GM19372 (cell line): ENCODE data around the gene CYP26B1.

Experiments
- ATAC-seq: cut with Tn5 transposase; IDR thresholded peaks from one replicate; pipeline ENCODE4 v1.9.1; 2021; ENCODE audit warnings: mild to moderate bottlenecking, low read depth, moderate library complexity; ENCODE audit not compliant: unreplicated experiment

The CYP26B1 gene, protein sequence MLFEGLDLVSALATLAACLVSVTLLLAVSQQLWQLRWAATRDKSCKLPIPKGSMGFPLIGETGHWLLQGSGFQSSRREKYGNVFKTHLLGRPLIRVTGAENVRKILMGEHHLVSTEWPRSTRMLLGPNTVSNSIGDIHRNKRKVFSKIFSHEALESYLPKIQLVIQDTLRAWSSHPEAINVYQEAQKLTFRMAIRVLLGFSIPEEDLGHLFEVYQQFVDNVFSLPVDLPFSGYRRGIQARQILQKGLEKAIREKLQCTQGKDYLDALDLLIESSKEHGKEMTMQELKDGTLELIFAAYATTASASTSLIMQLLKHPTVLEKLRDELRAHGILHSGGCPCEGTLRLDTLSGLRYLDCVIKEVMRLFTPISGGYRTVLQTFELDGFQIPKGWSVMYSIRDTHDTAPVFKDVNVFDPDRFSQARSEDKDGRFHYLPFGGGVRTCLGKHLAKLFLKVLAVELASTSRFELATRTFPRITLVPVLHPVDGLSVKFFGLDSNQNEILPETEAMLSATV

DNA sequence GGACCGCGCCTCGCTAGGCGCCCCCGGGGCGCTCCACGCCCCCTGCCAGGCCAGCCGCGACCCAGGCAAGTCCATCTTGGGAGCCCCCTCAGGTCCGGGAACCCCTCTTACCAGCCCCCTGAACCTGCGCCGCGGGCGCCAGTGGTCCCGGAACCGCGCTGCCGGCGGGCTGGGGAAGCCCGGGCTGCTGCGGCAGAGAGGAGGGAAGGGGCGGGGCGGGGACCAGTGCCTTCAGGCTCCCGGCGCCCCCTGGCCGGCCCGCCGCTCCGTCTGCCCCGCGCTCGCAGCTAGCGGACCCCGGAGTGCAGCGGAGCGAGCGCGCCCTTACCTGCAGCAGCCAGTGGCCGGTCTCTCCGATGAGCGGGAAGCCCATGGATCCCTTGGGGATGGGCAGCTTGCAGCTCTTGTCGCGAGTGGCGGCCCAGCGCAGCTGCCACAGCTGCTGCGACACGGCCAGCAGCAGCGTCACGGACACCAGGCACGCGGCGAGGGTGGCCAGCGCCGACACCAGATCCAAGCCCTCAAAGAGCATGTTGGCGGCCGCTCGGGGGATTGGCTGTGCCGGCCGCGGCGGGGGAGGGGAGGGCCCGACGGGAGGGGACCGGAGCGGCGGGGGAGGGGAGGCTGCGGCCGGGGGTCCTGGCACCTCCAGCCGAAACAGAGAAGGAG is at the start of gene CYP26B1:
Gene CYP26B1, minus strand, starts transcription at position 560 of the 669 bp plus-strand sequence. Its CDS starts 28 bp downstream, at position 532.
- ATAC-seq, result no peak

DNA sequence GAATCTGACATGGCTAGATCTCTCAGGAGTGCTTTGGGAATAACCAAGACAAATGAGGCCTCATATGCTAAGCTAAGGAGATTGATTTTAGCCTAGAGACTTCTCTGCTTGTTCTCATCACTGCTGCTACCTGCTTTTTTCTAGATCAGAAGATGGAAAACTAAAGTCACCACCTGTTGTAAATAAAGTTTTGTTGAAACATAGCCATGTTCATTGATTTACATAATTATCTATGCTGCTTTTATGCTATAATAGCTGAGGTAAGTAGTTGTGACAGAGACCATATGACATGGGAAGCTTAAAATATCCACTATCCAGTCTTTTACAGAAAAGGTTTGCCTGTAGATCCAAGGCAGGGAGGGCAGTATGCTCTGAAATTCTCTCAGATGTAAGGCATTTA is 46.1 kb upstream of the CYP26B1 start:
- ATAC-seq, result no peak

DNA sequence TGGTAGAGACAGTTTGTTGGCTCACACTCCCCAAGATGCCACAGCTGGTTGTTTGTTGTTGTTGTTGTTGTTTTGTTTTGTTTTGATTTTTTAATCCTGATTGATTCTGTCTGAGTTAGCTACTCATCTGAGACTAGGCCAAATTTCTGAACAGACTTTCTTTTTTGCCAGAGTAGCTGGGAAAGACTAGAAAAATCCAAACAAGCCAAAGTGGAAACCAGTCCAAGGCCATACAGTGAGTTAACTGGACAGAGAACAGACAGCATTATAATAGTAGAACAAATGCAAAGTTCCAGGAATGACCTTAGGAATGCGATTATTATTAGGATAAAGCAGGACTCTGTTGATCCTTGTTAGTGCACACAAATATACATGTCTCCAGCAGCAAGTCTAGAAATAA is 43.8 kb upstream of the CYP26B1 start:
- no peak for ATAC-seq

DNA sequence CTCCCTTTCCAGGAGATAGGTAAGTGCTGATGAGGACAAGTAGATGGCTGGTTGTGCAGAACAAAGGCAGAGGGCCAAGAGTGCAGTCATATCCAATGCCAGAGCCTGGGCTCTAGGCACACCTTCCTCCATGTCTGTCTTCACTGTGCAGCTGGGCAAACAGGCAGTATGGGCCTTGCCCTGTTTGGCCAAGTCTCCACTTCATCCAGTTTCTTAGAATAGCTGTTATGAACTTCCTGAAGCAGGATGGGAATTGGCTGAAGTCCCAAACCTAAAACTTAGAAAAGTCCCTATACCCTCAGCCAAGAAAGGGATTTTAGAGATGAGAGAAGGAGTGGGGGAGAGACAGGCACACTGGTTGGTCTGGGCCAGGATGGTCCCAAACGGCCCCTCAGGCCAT is 37.5 kb upstream of the CYP26B1 start:
- ATAC-seq, result no peak

DNA sequence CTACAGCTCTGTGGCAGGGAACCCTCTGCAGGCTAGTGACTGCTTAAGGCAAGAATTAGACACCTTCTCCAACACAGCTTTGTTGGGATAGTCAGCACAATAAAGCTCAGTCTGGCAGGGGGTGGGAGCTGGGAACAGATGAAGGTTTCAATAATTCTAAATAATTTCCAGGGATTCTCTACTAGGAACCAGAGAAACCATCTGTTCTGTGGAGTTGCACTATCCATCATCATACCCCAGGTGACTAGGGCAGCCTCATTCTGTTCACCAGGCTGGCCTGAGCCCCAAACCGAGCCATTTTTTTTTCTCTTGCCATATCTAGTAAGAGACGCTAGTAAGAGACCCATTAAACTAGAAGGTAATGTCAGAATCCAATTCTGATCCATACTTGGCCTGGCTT is 35.8 kb upstream of the CYP26B1 start:
- no peak for ATAC-seq

DNA sequence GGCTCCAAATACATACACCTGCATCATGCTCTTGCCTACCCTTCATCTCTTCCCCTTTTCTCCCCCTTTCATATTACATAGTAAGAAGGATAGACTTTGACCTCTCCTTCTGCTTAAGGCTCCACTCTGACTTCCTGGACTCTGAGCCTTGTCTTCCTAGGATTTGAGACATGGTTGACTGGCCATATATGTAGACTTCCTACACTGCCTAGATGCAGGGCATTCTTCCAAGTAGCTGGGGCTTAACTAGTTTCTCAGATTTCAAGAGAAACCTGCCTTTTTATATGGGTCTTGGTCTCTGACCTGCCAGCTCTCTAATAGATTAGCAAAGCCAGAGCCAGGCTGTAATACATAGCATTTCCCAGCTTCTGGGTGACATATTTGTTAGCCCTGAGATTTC is 35.4 kb upstream of the CYP26B1 start:
- no peak for ATAC-seq

DNA sequence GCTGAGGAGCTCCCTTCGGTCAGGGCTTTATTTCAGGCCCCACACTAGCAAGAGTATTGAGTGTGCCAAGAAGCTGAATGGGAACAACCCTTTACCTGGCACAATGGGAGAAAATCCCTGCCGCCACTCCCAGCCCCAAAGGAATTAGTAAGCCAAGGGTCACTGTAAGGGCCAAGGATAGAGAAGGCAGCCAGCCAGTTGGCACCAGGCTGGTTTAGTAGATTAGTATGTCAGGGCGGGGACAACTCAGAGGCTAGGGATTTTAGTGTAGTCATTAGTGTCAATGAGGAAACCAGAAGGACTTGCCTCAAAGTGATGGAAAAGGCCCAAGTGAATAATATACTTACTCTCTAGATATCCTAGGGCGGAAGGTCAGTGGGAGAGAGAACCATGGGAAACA is 34.9 kb upstream of the CYP26B1 start:
- no peak for ATAC-seq

DNA sequence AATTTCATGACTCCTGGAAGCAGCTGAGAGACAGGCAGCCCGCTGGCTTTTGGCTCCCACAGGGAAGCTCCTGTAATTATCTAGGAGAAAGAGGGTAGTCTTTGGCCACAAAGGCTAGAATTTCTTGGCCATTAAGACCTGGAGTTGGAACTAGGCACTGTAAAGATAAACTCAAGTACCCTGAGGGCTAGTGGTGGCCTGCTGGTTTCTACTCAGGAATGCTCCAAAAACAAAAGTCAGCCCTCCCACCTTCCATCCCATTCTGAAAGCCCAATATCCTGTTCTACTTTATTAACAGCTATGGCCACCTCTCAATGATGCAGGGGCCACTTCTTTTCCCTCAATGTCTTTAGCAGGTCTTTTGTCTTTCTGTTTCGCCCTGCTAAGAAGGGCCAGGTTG is 34.0 kb upstream of the CYP26B1 start:
- ATAC-seq, result no peak

DNA sequence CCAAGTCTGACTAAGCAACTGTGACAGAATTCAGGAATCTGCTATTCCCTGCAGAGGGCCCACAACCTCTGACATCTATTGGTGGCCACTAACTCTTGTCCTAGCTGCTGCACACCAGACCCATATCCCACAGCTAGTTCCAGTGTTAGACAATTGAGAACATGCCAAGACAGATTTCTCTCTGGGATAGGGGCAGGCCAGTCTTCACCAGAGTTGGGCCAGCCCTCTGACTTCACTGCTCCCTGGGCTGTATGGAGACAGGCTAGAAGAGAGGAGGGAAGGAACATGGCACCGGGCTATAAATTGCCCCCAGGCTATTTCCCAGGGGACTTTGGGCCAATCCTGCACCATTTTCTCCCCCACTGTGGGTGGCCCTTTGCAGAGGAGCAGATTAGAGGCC is 32.7 kb upstream of the CYP26B1 start:
- no peak for ATAC-seq

DNA sequence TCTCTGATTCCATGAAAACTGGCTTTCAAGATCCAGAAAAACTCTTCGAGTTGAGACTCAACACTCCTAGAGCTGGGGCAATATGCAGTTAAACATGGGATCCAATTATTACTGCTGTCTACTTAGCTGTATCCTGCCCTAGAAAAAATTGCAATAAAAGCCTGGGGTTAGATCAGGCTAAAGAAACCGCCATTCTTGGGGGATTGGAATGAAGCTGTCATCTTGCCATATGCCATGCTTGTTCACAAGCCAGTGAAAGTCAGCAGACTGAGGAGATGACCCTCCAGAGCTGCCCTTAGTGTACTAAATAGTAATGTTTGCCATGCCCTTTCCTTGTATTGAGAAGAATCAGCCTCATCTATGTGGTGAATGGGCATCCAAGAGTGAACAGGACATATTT is 30.9 kb upstream of the CYP26B1 start:
- no peak for ATAC-seq

DNA sequence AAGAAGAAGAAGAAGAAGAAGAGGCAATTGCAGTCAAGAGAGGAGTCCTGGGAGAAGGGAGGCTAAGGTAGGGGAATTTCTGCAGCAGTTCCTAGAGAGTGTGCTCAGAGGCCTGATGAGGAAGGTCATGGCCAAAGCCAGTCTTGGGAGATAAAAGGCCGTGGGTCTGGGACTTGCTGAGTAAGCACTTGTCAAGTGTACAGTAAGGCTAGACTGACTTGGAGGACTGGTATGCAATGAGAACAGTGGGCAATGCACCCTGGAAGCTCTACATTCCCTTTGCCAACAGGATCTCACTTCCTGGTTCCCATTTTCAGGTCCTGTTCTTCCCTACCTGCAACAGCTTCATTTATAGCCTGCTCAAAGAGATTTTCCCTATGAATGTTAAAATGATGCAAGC is 28.6 kb upstream of the CYP26B1 start:
- no peak for ATAC-seq

DNA sequence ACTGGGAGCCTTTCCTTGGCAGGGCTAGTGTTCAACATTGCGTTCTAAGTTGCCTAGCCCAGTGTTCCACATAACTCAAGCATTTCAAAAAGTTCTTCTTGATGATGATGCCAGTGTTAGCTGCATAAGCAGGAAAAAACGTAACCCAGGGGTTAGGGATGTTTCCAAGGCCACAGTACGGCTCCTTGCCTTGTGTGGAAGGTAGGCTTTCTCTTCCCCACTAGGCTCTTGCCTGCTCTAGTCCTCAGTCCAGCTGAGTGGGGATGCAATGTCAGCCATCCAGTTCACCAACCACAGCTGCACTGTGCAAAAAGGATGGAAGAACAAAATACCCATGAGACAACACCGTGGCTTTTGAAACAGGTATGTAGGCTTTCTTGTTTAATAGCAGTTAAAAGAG is 28.0 kb upstream of the CYP26B1 start:
- no peak for ATAC-seq

DNA sequence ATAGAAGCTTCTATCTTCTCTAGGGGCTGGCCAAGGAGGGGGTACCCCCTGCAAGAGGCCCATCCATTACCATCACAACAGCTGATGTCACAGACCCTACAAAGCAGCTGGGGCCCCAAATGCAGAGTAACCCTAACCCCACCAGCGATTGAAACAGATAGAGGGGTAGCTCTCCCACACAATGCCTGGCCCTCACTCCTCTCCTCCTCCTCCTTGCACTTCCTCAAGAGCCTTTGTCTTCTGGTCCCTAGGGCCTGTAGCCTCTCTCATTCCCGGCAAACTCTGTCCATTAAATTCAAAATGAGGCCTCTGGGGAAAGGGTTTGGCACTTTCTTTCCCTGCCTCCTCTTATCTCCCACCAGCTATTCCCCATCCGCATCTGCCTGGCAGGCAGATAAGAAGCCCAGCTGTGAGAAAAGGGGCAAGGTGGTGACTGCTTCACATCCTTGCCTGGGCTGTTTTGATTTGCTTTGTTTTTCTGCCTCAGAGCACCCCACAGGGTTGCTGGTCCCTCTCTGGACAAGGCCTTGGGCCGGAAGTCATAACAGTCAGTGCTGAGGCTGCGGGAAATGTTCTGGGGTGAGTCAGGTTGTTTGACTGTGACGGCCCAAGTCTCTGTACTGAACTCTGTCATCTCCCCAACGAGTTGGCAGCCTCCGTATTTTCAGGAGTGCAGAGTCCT is 26.1 kb upstream of the CYP26B1 start:
- no peak for ATAC-seq

DNA sequence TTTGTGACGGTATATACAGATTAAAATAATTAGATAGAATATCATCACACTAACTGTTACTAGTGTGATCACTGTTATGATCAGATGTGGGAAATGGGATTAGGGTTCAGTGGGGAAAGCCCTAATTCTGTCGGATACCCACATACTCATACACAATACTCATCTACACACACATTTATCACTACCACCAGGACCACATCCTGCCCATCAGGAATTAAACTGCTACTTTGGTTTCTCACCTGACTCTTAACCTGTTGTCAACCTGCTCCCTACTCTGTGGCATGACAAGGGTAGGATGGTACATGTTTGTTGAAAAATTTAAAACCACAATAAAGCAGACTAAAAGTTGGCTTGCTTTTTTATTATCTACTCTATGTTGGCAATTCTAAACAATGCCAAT is 24.8 kb upstream of the CYP26B1 start:
- no peak for ATAC-seq

DNA sequence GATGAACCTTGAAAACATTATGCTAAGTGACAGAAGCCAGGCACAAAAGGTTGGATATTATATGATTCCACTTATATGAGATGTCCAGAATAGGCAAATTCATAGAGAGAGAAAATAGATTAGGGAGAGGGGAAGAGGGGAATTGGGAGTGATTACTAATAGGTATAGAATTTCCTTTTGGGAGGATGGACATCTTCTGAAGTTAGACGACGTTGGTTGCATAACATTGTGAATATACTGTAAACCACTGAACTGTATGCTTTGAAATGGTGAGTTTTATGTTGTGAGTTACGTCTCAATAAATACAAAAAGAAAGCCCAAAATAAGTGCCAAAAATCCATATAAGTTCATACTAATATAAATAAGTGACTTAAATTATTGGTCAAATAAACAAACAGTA is 18.6 kb upstream of the CYP26B1 start:
- no peak for ATAC-seq

DNA sequence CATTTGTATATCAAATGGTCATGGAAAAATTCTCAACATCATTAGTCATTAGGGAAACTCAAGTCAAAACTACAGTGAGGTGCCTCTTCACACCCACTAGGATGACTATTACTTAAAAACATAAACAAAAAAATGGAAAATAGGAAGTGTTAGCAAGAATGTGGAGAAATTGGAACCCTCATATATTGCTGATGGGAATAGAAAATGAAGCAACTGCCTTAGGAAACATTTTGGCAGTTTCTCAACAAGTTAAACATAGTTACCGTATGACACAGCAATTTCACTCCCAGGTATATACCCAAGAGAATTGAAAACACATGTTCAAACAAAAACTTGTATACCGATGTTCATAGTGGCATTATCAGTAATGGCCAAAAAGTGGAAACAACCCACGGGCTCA is 18.1 kb upstream of the CYP26B1 start:
- ATAC-seq, result no peak

DNA sequence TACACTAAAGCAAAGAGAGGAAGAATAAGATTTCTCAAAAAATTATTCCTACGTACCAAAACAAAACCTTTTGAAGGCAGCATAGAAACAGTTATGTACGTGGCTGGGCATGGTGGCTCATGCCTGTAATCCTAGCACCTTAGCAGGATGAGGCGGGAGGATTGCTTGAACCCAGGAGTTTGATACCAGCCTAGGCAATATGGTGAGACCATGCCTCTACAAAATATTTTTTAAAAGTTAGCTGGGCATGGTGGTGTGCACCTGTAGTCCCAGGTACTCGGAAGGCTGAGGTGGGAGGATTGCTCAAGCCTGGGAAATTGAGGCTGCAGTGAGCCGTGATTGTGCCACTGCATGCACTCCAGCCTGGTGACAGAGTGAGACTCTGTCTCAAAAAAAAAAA is 14.9 kb upstream of the CYP26B1 start:
- ATAC-seq, result no peak

DNA sequence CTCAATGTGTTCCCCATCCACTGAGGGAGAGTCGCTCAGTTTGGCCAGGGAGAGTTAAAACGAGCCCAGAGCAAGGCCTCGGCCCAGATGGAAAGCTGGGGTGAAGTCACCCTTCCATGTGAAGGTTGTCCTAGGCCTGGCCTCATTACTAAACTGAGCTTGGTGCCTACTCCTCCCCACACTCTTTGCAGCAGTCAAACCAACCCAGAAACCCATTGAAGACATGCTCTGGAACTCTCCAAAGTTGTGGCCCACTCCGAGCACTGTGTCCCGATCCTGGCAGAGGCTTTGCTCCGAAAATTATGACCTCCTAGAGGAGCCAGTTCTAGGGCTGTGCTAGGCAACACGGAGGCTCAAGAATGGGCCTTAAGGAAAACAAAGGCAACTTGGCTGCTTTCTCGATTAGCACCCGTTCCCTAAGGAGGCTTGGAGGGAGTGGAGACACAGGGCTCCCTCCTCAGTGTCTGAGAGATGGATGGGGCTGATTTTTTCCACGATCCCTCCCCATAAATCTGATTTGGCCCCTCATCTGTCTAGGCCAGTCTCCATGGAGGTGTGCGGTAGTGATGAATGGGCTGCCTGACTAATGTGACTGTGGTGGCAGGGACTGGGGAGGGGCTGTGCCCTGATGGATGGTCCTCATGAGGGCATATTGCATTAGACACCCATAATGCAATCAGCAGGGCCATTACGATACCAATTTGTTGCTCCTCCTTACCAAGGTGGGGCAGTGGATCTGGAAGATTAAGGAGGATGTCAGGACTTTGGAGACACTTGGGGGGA is 11.7 kb upstream of the CYP26B1 start:
- ATAC-seq, result no peak

DNA sequence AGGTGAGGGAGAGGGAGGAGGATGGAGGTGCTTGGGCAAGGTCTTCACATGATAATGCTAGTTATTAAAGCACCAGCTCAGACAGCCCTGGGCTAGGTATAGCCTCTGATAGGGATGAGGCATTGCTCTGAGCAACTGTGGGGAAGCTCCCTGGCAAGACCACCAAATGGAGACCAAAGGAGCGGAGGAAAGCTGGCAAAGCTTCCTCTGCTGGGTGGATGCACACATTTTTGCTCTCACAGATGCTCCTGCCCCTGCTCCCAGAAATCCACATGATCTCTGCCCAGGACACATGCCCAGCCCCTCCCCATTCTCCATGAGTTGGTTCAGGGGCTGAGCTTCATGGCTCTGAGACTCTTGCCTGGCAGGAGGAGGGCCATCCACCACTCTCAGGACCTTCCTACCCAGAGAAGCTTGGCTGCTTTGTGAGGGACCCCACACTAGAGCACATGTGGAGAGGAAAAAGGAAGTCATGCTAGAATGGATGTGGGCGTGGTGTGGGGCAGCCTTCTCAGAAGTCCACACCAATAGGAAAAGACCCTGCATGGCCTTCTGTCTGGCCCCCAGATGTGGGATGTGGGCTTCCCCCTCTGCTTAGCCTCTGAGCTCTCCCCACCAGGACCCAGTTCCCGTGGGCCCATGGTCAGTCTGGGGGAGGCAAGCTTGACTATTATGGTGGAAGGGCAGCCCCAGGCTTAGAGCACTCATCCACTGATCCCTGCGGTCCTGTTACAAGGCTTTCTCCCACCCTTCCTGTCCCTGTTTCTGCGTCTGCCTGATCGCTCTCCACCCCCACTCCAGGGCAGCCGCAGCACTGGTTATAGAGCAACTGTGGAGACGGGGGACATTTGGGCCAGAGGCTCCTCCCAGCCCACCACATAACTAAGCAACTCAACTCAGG is 10.5 kb upstream of the CYP26B1 start:
- ATAC-seq, result no peak

DNA sequence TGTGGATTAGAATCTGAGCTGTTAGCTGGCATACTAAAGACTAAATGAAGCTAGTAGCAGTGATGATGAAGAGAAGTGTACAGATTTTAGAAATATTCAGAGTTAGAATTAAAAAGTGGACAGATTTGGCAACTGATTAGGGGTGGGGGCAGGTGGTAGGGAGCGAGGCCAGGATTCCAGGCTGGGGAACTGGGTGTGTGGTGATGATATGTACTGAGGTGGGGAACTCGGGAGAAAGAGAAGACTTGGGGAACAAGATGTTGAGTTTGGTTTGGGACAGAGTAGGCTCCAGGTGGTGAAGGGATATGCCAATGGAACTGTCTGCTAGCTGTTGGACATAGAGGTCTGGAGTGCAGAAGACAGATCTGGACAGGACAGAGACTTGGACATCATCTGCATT is 9.2 kb upstream of the CYP26B1 start:
- ATAC-seq, result no peak
